Measurements from ENCODE around the gene STAMBPL1. TPM values are rescaled to one million over a fixed set of nuclear protein-coding genes. Genes with fewer than 3 reads are reported as not detected.

STAMBPL1 gene
- total RNA-seq, 1 experiment from 2014 or later = 33.5 TPM

- no peak for DNase-seq (ENCODE audit: low read depth)
Observed at GRCh38 chr10:88892222-88892967, 12.3 kb downstream of the STAMBPL1 start.

GRCh38 chr10:88893611-88894010, 13.6 kb downstream of the STAMBPL1 start:
- no peak for DNase-seq (ENCODE audit: low read depth)

GRCh38 chr10:88895250-88895649, 15.2 kb downstream of the STAMBPL1 start:
- DNase-seq (ENCODE audit: low read depth) = no peak

GRCh38 chr10:88896372-88896993, 16.4 kb downstream of the STAMBPL1 start:
- DNase-seq (ENCODE audit: low read depth) = no peak

- DNase-seq (ENCODE audit: low read depth) = no peak
Observed at GRCh38 chr10:88896994-88897853, 17.2 kb downstream of the STAMBPL1 start.

- DNase-seq (ENCODE audit: low read depth) = no peak
Observed at GRCh38 chr10:88898727-88899126, 18.7 kb downstream of the STAMBPL1 start.

GRCh38 chr10:88899886-88900285, 19.8 kb downstream of the STAMBPL1 start:
- no peak for DNase-seq (ENCODE audit: low read depth)

GRCh38 chr10:88901206-88901983, 21.4 kb downstream of the STAMBPL1 start:
- DNase-seq (ENCODE audit: low read depth) = no peak

GRCh38 chr10:88901984-88902789, 22.1 kb downstream of the STAMBPL1 start:
- no peak for DNase-seq (ENCODE audit: low read depth)

- DNase-seq (ENCODE audit: low read depth) = no peak
Observed at GRCh38 chr10:88903715-88904114, 23.7 kb downstream of the STAMBPL1 start.

GRCh38 chr10:88906921-88907320, 26.9 kb downstream of the STAMBPL1 start:
- DNase-seq (ENCODE audit: low read depth) = no peak

- DNase-seq (ENCODE audit: low read depth) = no peak
Observed at GRCh38 chr10:88908194-88908593, 28.1 kb downstream of the STAMBPL1 start.

GRCh38 chr10:88911116-88911515, 31.1 kb downstream of the STAMBPL1 start:
- no peak for DNase-seq (ENCODE audit: low read depth)

GRCh38 chr10:88911851-88912250, 31.8 kb downstream of the STAMBPL1 start:
- DNase-seq (ENCODE audit: low read depth) = no peak

- DNase-seq (ENCODE audit: low read depth) = no peak
Observed at GRCh38 chr10:88913127-88913526, 33.1 kb downstream of the STAMBPL1 start.

- no peak for DNase-seq (ENCODE audit: low read depth)
Observed at GRCh38 chr10:88913788-88914187, 33.7 kb downstream of the STAMBPL1 start.

GRCh38 chr10:88915781-88916180, 35.7 kb downstream of the STAMBPL1 start:
- DNase-seq (ENCODE audit: low read depth) = no peak

- DNase-seq (ENCODE audit: low read depth) = no peak
Observed at GRCh38 chr10:88916231-88916630, 36.2 kb downstream of the STAMBPL1 start.

GRCh38 chr10:88916986-88917385, 36.9 kb downstream of the STAMBPL1 start:
- DNase-seq (ENCODE audit: low read depth) = no peak

- no peak for DNase-seq (ENCODE audit: low read depth)
Observed at GRCh38 chr10:88918191-88918905, 38.3 kb downstream of the STAMBPL1 start.
